ENCODE data around the gene WWTR1.

GRCh38 chr3:149605902-149606301 is 51.9 kb downstream of the WWTR1 start:
- TF ChIP-seq JUN (CRISPR knock-in tag; IDR thresholded peaks at IDR 0.05) (no peak), GRHL2 (CRISPR knock-in tag; IDR thresholded peaks at IDR 0.05; ENCODE audit: insufficient replicate concordance, severe bottlenecking) (no peak), USF2 (CRISPR knock-in tag; IDR thresholded peaks at IDR 0.05) (no peak), CTCF (IDR thresholded peaks at IDR 0.05) (no peak), NR3C1 (CRISPR knock-in tag; conservative IDR thresholded peaks at IDR 0.05; ENCODE audit: low read depth) (no peak)

Measured in WTC11 (cell line).